ENCODE measurements around the gene TCERG1L.
"Not testable (repeated sequence)": the region's sequence is repeated elsewhere in the genome, so short reads cannot be mapped to it uniquely, and the experiment has no call there.

The TCERG1L gene

GRCh38 chr10:131234606-131235005 is 76.9 kb downstream of the TCERG1L start:
- H3K4ac ChIP-seq (ENCODE audit: low read length); H2AFZ ChIP-seq (ENCODE audit: low read length); H3K79me1 ChIP-seq (ENCODE audit: low read depth, low read length); H2BK12ac ChIP-seq (ENCODE audit: low read length); H3K9me3 ChIP-seq (replicated peaks in 1 of 2; ENCODE audit: control insufficient read depth in 2 of 2, insufficient read depth in 1 of 2, low read depth in 1 of 2, low read length in 2 of 2); H3K4me3 ChIP-seq (ENCODE audit: low read length in 2 of 2); H3K9ac ChIP-seq (ENCODE audit: low read depth, low read length, poor library complexity); H3K23ac ChIP-seq (ENCODE audit: low read depth, low read length, poor library complexity); H3K4me1 ChIP-seq (ENCODE audit: control insufficient read depth in 2 of 2, insufficient read depth in 1 of 2, low read depth in 1 of 2, low read length in 2 of 2); DNase-seq (ENCODE audit: low spot score); H3K18ac ChIP-seq (ENCODE audit: low read length); H4K91ac ChIP-seq (ENCODE audit: low read depth, low read length, poor library complexity); H2AK5ac ChIP-seq (ENCODE audit: low read depth, low read length); H2BK5ac ChIP-seq (ENCODE audit: low read length); H2BK120ac ChIP-seq (ENCODE audit: low read depth, low read length); H3K27me3 ChIP-seq (ENCODE audit: control insufficient read depth in 3 of 3, insufficient read depth in 3 of 3, low read depth in 1 of 3, low read length in 3 of 3); H3K4me2 ChIP-seq (ENCODE audit: insufficient read depth, low read length, poor library complexity, severe bottlenecking); H4K8ac ChIP-seq (ENCODE audit: low read depth, low read length); H2BK15ac ChIP-seq (ENCODE audit: low read length); H3K27ac ChIP-seq (replicated peaks; ENCODE audit: low read length); H3K36me3 ChIP-seq (replicated peaks in 1 of 2; ENCODE audit: control insufficient read depth in 2 of 2, insufficient read depth in 2 of 2, low read length in 2 of 2); H3K14ac ChIP-seq (ENCODE audit: low read length): not testable (repeated sequence)
- no CpG with 5 or more reads among the region's 13 CpGs for WGBS, 2 donors (ENCODE audit: extremely low coverage in 2 of 2, insufficient read length in 2 of 2, insufficient replicate concordance in 1 of 2)

GRCh38 chr10:131233611-131234258 is 77.8 kb downstream of the TCERG1L start:
- no peak for DNase-seq (ENCODE audit: low spot score)
- no peak overlapping the region for H2BK15ac ChIP-seq (ENCODE audit: low read length)
- H4K8ac ChIP-seq (ENCODE audit: low read depth, low read length), result no peak overlapping the region
- H3K23ac ChIP-seq (ENCODE audit: low read depth, low read length, poor library complexity), result no peak overlapping the region
- no peak overlapping the region for H2BK120ac ChIP-seq (ENCODE audit: low read depth, low read length)
- no peak overlapping the region for H3K27ac ChIP-seq (replicated peaks; ENCODE audit: low read length)
- no peak overlapping the region for H3K4ac ChIP-seq (ENCODE audit: low read length)
- H3K14ac ChIP-seq (ENCODE audit: low read length), result no peak overlapping the region
- no peaks in the 10 kb centered on the region for H3K79me1 ChIP-seq (ENCODE audit: low read depth, low read length)
- no peaks in the 10 kb centered on the region for H3K27me3 ChIP-seq (ENCODE audit: control insufficient read depth in 3 of 3, insufficient read depth in 3 of 3, low read depth in 1 of 3, low read length in 3 of 3)
- no peak overlapping the region for H3K4me3 ChIP-seq (ENCODE audit: low read length in 2 of 2)
- no peak overlapping the region for H3K9ac ChIP-seq (ENCODE audit: low read depth, low read length, poor library complexity)
- H2BK12ac ChIP-seq (ENCODE audit: low read length), result no peak overlapping the region
- H4K91ac ChIP-seq (ENCODE audit: low read depth, low read length, poor library complexity), result no peak overlapping the region
- no CpG with 5 or more reads among the region's 7 CpGs for WGBS, 2 donors (ENCODE audit: extremely low coverage in 2 of 2, insufficient read length in 2 of 2, insufficient replicate concordance in 1 of 2)
- no peak overlapping the region for H3K4me2 ChIP-seq (ENCODE audit: insufficient read depth, low read length, poor library complexity, severe bottlenecking)
- no peak overlapping the region for H3K18ac ChIP-seq (ENCODE audit: low read length)
- no peak overlapping the region for H2AFZ ChIP-seq (ENCODE audit: low read length)
- H3K36me3 ChIP-seq (replicated peaks in 1 of 2; ENCODE audit: control insufficient read depth in 2 of 2, insufficient read depth in 2 of 2, low read length in 2 of 2), result no peaks in the 10 kb centered on the region
- H3K9me3 ChIP-seq (replicated peaks in 1 of 2; ENCODE audit: control insufficient read depth in 2 of 2, insufficient read depth in 1 of 2, low read depth in 1 of 2, low read length in 2 of 2), result peaks cover 0 to 6% of the 10 kb centered on the region in 2 donors
- no peak overlapping the region for H2AK5ac ChIP-seq (ENCODE audit: low read depth, low read length)
- H2BK5ac ChIP-seq (ENCODE audit: low read length), result no peak overlapping the region
- peaks cover 0 to 4% of the 10 kb centered on the region in 2 donors for H3K4me1 ChIP-seq (ENCODE audit: control insufficient read depth in 2 of 2, insufficient read depth in 1 of 2, low read depth in 1 of 2, low read length in 2 of 2)

GRCh38 chr10:131231965-131232541 is 79.5 kb downstream of the TCERG1L start:
- H3K23ac ChIP-seq (ENCODE audit: low read depth, low read length, poor library complexity), result no peak overlapping the region
- H2BK5ac ChIP-seq (ENCODE audit: low read length), result no peak overlapping the region
- peaks cover 0 to 4% of the 10 kb centered on the region in 2 donors for H3K4me1 ChIP-seq (ENCODE audit: control insufficient read depth in 2 of 2, insufficient read depth in 1 of 2, low read depth in 1 of 2, low read length in 2 of 2)
- H4K91ac ChIP-seq (ENCODE audit: low read depth, low read length, poor library complexity), result no peak overlapping the region
- H3K27me3 ChIP-seq (ENCODE audit: control insufficient read depth in 3 of 3, insufficient read depth in 3 of 3, low read depth in 1 of 3, low read length in 3 of 3), result no peaks in the 10 kb centered on the region
- no peaks in the 10 kb centered on the region for H3K79me1 ChIP-seq (ENCODE audit: low read depth, low read length)
- no peak overlapping the region for H2AFZ ChIP-seq (ENCODE audit: low read length)
- no peak overlapping the region for H2BK12ac ChIP-seq (ENCODE audit: low read length)
- WGBS, 2 donors (ENCODE audit: extremely low coverage in 2 of 2, insufficient read length in 2 of 2, insufficient replicate concordance in 1 of 2), result no CpG with 5 or more reads among the region's 15 CpGs
- H2AK5ac ChIP-seq (ENCODE audit: low read depth, low read length), result no peak overlapping the region
- H2BK15ac ChIP-seq (ENCODE audit: low read length), result no peak overlapping the region
- no peak overlapping the region for H3K4me3 ChIP-seq (ENCODE audit: low read length in 2 of 2)
- H3K14ac ChIP-seq (ENCODE audit: low read length), result peak overlapping the region; percentile 57
- no peaks in the 10 kb centered on the region for H3K36me3 ChIP-seq (replicated peaks in 1 of 2; ENCODE audit: control insufficient read depth in 2 of 2, insufficient read depth in 2 of 2, low read length in 2 of 2)
- H3K18ac ChIP-seq (ENCODE audit: low read length), result no peak overlapping the region
- peaks cover 0 to 6% of the 10 kb centered on the region in 2 donors for H3K9me3 ChIP-seq (replicated peaks in 1 of 2; ENCODE audit: control insufficient read depth in 2 of 2, insufficient read depth in 1 of 2, low read depth in 1 of 2, low read length in 2 of 2)
- no peak overlapping the region for H3K4ac ChIP-seq (ENCODE audit: low read length)
- H3K9ac ChIP-seq (ENCODE audit: low read depth, low read length, poor library complexity), result peak overlapping the region; percentile 18
- no peak for DNase-seq (ENCODE audit: low spot score)
- H4K8ac ChIP-seq (ENCODE audit: low read depth, low read length), result no peak overlapping the region
- H2BK120ac ChIP-seq (ENCODE audit: low read depth, low read length), result no peak overlapping the region
- H3K4me2 ChIP-seq (ENCODE audit: insufficient read depth, low read length, poor library complexity, severe bottlenecking), result no peak overlapping the region
- no peak overlapping the region for H3K27ac ChIP-seq (replicated peaks; ENCODE audit: low read length)

- WGBS, 2 donors (ENCODE audit: extremely low coverage in 2 of 2, insufficient read length in 2 of 2, insufficient replicate concordance in 1 of 2), result no CpG with 5 or more reads among the region's 19 CpGs
- Histone ChIP-seq H2BK5ac (ENCODE audit: low read length) (no peak overlapping the region), H2AFZ (ENCODE audit: low read length) (no peak overlapping the region)
Observed at GRCh38 chr10:131231323-131231964, 80.1 kb downstream of the TCERG1L start.

More at GRCh38 chr10:131231323-131231964, 80.1 kb downstream of the TCERG1L start:
- no peak overlapping the region for H4K91ac ChIP-seq (ENCODE audit: low read depth, low read length, poor library complexity)
- no peak overlapping the region for H2BK12ac ChIP-seq (ENCODE audit: low read length)
- no peak overlapping the region for H2BK15ac ChIP-seq (ENCODE audit: low read length)
- no peak overlapping the region for H3K4me3 ChIP-seq (ENCODE audit: low read length in 2 of 2)
- H3K36me3 ChIP-seq (replicated peaks in 1 of 2; ENCODE audit: control insufficient read depth in 2 of 2, insufficient read depth in 2 of 2, low read length in 2 of 2), result no peaks in the 10 kb centered on the region
- peaks cover 0 to 6% of the 10 kb centered on the region in 2 donors for H3K9me3 ChIP-seq (replicated peaks in 1 of 2; ENCODE audit: control insufficient read depth in 2 of 2, insufficient read depth in 1 of 2, low read depth in 1 of 2, low read length in 2 of 2)
- no peak overlapping the region for H2AK5ac ChIP-seq (ENCODE audit: low read depth, low read length)
- peak overlapping the region; percentile 38 for H3K9ac ChIP-seq (ENCODE audit: low read depth, low read length, poor library complexity)
- no peak overlapping the region for H3K14ac ChIP-seq (ENCODE audit: low read length)
- no peaks in the 10 kb centered on the region for H3K79me1 ChIP-seq (ENCODE audit: low read depth, low read length)
- peaks cover 0 to 4% of the 10 kb centered on the region in 2 donors for H3K4me1 ChIP-seq (ENCODE audit: control insufficient read depth in 2 of 2, insufficient read depth in 1 of 2, low read depth in 1 of 2, low read length in 2 of 2)
- no peaks in the 10 kb centered on the region for H3K27me3 ChIP-seq (ENCODE audit: control insufficient read depth in 3 of 3, insufficient read depth in 3 of 3, low read depth in 1 of 3, low read length in 3 of 3)
- H3K4ac ChIP-seq (ENCODE audit: low read length), result no peak overlapping the region
- no peak overlapping the region for H2BK120ac ChIP-seq (ENCODE audit: low read depth, low read length)
- no peak overlapping the region for H4K8ac ChIP-seq (ENCODE audit: low read depth, low read length)
- H3K4me2 ChIP-seq (ENCODE audit: insufficient read depth, low read length, poor library complexity, severe bottlenecking), result no peak overlapping the region
- DNase-seq (ENCODE audit: low spot score), result no peak
- H3K27ac ChIP-seq (replicated peaks; ENCODE audit: low read length), result no peak overlapping the region
- H3K18ac ChIP-seq (ENCODE audit: low read length), result peak overlapping the region; percentile 39
- no peak overlapping the region for H3K23ac ChIP-seq (ENCODE audit: low read depth, low read length, poor library complexity)

All from neuronal stem cell (in vitro differentiated cells).